Ascending aorta (tissue), 2 donors: ENCODE results near the gene SCGB3A1. TPM values are rescaled to one million over a fixed set of nuclear protein-coding genes. Genes with fewer than 3 reads are reported as not detected.

Experiments used
- DNase-seq, 2 donors: peaks; one replicate each; pipeline ENCODE4 v3.0.0-alpha.2; 2019; ENCODE audit warnings: low spot score in 2 of 2
- H3K27ac ChIP-seq, 2 donors: fragments of 200-600 bp; sonication (generic); one replicate each; pipeline ENCODE4 v1.5.1; 2016 to 2017; ENCODE audit warnings: mild to moderate bottlenecking in 1 of 2
- H3K27me3 ChIP-seq: fragments of 200-600 bp; sonication (generic); one replicate; pipeline ENCODE4 v1.5.1; 2017
- H3K36me3 ChIP-seq, 2 donors: fragments of 200-600 bp; sonication (generic); one replicate each; pipeline ENCODE4 v1.5.1; 2016
- H3K4me1 ChIP-seq, 2 donors: fragments of 200-600 bp; sonication (generic); one replicate each; pipeline ENCODE4 v1.5.1; 2016 to 2017; ENCODE audit warnings: mild to moderate bottlenecking in 1 of 2
- H3K4me3 ChIP-seq, 2 donors: fragments of 200-600 bp; sonication (generic); one replicate each; pipeline ENCODE4 v1.5.1; 2016 to 2017; ENCODE audit warnings: mild to moderate bottlenecking in 1 of 2
- H3K9me3 ChIP-seq, 2 donors: fragments of 200-600 bp; sonication (generic); one replicate each; pipeline ENCODE4 v1.5.1; 2016
- CTCF ChIP-seq, 3 experiments: fragments of 200-600 bp in 2 of 3; fragments of 450-650 bp in 1 of 3; sonication (generic) in 2 of 3; IDR thresholded peaks; one replicate each; pipeline ENCODE4 v1.5.1; 2016 to 2019; ENCODE audit warnings: antibody characterized with exemption in 3 of 3, mild to moderate bottlenecking in 1 of 3, moderate library complexity in 1 of 3
- intact Hi-C: fragments of 100-400 bp; cut with DNase I; formaldehyde crosslinking; loops from one replicate; pipeline ENCODE4 v1.15.1; 2023
- total RNA-seq: library from RNA; depleted of rRNA; stranded (reverse); fragments of >200 nt; gene quantifications from one replicate; pipeline ENCODE4 v1.1.0, GENCODE V29; 2016

SCGB3A1 gene
- total RNA-seq, 1 donor from 2014 or later = not detected

- H3K4me1 ChIP-seq = no peaks in the 10 kb centered on the region
- no peaks in the 10 kb centered on the region for H3K27me3 ChIP-seq
- TF ChIP-seq CTCF (IDR thresholded peaks at IDR 0.05) = no peak
- no peak for DNase-seq
- no peak overlapping the region for H3K4me3 ChIP-seq
- no peak overlapping the region for H3K27ac ChIP-seq
- intact Hi-C loops = no loop called here
- no peaks in the 10 kb centered on the region for H3K9me3 ChIP-seq
- H3K36me3 ChIP-seq = no peaks in the 10 kb centered on the region
These were observed 32.1 kb upstream of the SCGB3A1 start for GRCh38 chr5:180623411-180623834.

- no peaks in the 10 kb centered on the region for H3K27me3 ChIP-seq
- no peak overlapping the region for H3K27ac ChIP-seq
- no peaks in the 10 kb centered on the region for H3K36me3 ChIP-seq
- no peak overlapping the region for H3K4me3 ChIP-seq
- H3K4me1 ChIP-seq = no peaks in the 10 kb centered on the region
- intact Hi-C loops = no loop called here
- H3K9me3 ChIP-seq = no peaks in the 10 kb centered on the region
- TF ChIP-seq CTCF (IDR thresholded peaks at IDR 0.05) = no peak
- DNase-seq = no peak
These were observed 31.6 kb upstream of the SCGB3A1 start for GRCh38 chr5:180622910-180623309.

GRCh38 chr5:180621311-180621710, 30.0 kb upstream of the SCGB3A1 start:
- intact Hi-C loops = no loop called here
- no peak for TF ChIP-seq CTCF (IDR thresholded peaks at IDR 0.05)
- Histone ChIP-seq H3K36me3 (no peaks in the 10 kb centered on the region), H3K4me1 (no peaks in the 10 kb centered on the region), H3K27ac (no peak overlapping the region), H3K27me3 (no peaks in the 10 kb centered on the region), H3K9me3 (no peaks in the 10 kb centered on the region), H3K4me3 (no peak overlapping the region)
- no peak for DNase-seq

GRCh38 chr5:180620014-180620413, 28.7 kb upstream of the SCGB3A1 start:
- H3K9me3 ChIP-seq = no peaks in the 10 kb centered on the region
- H3K36me3 ChIP-seq = no peaks in the 10 kb centered on the region
- no peaks in the 10 kb centered on the region for H3K4me1 ChIP-seq
- no peaks in the 10 kb centered on the region for H3K27me3 ChIP-seq
- H3K4me3 ChIP-seq = no peak overlapping the region
- no peak for DNase-seq
- intact Hi-C loops = no loop called here
- no peak for TF ChIP-seq CTCF (IDR thresholded peaks at IDR 0.05)
- no peak overlapping the region for H3K27ac ChIP-seq

- no peak for TF ChIP-seq CTCF (IDR thresholded peaks at IDR 0.05)
- Histone ChIP-seq H3K27ac (no peak overlapping the region), H3K9me3 (no peaks in the 10 kb centered on the region), H3K36me3 (no peaks in the 10 kb centered on the region), H3K27me3 (no peaks in the 10 kb centered on the region), H3K4me1 (no peaks in the 10 kb centered on the region), H3K4me3 (no peak overlapping the region)
- DNase-seq = no peak
- intact Hi-C loops = no loop called here
These were observed 28.2 kb upstream of the SCGB3A1 start for GRCh38 chr5:180619563-180619915.

GRCh38 chr5:180618829-180619562, 27.7 kb upstream of the SCGB3A1 start:
- Histone ChIP-seq H3K9me3 (no peaks in the 10 kb centered on the region), H3K27ac (no peak overlapping the region), H3K36me3 (no peaks in the 10 kb centered on the region), H3K4me1 (no peaks in the 10 kb centered on the region), H3K4me3 (peak overlapping the region in 1 of 2 donors; percentile 45), H3K27me3 (no peaks in the 10 kb centered on the region)
- no peak for TF ChIP-seq CTCF (IDR thresholded peaks at IDR 0.05)
- DNase-seq = no peak
- intact Hi-C loops = no loop called here
